GM21619 (cell line): Measurements from ENCODE around the gene S1PR3.

Experiments
- ATAC-seq: cut with Tn5 transposase; IDR thresholded peaks from one replicate; pipeline ENCODE4 v1.9.1; 2021; ENCODE audit not compliant: unreplicated experiment

Gene S1PR3

DNA sequence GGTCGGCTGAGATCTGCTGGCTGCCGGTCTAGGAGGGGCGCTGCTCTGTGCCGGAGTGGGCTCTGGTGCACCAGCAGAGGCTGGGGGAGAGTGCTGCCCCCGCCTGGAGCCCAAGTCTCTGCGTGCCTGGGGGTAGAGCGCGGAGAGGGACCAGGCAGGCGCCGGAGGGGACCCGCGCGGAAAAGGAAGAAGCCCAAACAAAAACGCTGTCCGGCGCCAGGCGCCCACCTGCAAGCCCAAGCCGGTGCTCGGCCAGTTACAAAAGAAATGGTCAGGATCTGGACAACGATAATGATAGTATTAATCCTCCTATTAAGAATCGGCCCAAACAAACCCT lies 571 bp upstream of the S1PR3 start:
- no peak for ATAC-seq

DNA sequence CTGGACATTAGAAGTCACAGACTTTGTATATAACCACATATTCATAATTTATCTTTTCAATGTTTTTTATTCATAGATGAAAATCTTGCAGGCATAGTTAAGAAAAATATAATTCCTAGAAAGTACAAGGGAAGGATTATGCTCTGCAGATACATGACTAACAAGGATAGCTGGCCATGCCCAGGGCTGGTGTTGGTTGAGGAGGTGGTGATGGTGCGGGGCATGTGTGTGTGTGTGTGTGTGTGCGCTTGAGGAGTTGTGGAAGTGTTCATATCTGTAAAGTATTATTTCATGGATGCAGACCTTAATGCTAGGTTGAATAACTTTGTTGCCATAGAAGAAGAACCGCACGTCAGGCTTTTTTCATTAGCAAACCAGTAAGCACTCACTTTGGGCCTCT lies 1.3 kb downstream of the S1PR3 start:
- ATAC-seq = no peak

DNA sequence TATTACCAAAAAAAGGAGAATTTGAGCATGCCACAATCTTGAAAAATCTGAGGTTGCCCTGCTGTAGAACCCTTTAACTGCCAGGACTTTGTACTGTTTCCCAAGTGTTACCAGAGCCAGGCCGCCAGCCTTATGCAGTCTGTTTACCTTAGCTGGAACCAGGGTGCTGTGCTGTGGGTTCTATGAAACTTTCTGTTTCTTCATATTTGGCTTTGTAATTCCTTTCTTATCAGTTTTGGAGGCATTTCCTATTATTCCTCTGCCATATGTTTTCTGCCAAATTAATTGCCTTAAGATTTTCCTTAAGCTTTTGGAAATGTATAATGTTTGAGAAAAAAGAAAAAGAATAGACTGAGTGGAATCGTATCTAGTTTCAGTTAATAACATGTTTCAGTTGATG lies 2.1 kb downstream of the S1PR3 start:
- ATAC-seq = no peak

- ATAC-seq = no peak
These were observed 2.7 kb downstream of the S1PR3 start for GRCh38 chr9:88993871-88994460.

- ATAC-seq = no peak
These were observed 3.4 kb downstream of the S1PR3 start for GRCh38 chr9:88994469-88995199.

DNA sequence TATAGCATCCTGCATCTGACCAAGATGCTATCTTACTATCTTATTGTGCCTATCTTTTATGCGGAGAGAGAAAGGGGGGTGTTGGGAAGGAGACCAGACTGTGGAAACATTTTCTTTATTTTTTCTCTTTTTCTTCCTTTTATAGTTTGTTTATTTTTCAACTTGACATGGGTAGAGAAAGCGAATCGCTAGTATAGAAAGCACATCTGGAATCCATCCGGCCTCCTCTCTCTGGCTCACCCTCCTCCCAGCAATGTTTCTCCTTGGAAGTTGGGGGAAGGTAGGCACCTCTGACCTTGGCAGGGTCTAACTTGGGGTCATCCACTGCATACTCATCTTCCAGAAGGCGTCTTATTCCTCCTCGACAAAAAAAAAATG lies 3.9 kb downstream of the S1PR3 start:
- no peak for ATAC-seq

DNA sequence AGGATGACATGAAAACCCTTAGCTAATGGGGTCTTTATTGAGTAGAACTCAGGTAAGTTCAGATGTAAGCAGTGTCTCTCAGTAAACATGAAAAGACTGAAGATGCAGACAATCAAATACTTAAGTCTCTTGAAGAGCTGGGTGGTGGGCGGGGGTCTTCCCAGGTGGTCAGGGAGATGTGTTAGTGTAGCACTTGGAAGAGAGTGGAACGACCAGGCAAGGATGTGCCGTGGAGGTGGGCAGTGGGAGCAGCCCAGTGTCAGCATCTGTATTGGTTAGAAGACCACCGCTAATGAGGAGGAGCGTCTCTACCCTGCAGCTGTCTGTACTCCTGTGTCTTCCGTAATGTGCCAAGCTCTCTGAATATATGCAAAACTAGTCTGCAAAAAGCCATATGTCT lies 4.4 kb downstream of the S1PR3 start:
- ATAC-seq = no peak

DNA sequence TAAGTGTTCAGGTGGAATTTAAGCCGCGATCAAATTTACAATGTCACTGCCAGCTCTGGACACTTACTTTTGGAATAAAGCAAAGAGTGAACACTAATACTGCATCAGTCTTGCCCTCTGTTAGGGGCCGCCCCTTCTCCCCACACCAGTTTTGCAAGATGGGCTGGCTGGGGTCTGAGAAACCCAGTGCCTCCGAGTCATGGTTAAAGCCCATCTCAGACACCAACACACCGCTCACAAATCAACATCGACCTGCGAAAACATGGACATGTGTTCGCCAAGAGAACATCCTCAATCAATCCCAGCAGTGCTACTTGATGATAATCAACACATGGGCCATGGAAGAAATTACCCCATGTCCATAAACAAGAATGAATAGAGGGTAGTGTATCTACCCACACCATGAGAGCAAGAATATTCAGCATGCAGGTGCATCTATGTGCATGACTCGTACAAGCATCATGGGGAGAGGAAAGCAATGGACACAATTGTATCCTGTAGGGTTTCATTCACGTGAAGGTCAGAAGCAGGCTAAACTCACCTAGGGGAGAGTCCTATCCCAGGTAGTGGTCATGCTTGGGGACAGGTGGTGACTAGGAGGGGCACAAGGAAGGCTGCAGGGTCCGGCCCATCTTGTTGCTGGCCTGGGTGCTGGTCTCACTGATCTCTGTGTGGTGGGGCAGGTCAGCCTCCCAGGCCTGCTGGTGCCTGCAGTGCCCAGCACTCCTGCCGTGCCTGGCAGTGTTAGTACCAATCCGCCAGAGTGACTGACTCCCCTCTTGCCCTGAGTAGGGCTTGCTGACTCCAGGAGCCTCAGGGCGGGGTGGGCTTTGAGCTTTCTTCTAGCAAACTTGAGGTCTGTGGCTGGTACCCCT lies 5.0 kb downstream of the S1PR3 start:
- no peak for ATAC-seq

GRCh38 chr9:88996921-88997235 lies 5.6 kb downstream of the S1PR3 start:
- no peak for ATAC-seq

DNA sequence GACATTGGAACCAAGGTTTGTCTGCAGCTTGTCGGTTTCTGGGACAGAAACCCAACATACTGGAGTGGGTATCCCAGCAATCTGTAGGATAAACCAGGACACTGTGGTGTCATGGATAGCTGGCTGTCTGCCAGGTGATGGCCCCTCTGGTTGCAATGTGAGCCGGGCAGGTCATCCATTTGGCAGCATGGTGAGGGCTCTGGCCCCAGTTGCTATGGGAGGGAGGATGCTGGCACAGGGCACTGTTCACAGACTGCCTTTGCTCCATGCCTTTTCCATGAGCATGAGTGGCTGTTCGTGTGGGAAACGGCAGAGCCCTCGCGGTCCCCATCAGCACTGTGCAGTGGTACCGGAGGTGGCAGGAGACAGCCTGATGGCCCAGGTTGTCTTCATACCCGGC lies 6.4 kb downstream of the S1PR3 start:
- ATAC-seq = no peak

DNA sequence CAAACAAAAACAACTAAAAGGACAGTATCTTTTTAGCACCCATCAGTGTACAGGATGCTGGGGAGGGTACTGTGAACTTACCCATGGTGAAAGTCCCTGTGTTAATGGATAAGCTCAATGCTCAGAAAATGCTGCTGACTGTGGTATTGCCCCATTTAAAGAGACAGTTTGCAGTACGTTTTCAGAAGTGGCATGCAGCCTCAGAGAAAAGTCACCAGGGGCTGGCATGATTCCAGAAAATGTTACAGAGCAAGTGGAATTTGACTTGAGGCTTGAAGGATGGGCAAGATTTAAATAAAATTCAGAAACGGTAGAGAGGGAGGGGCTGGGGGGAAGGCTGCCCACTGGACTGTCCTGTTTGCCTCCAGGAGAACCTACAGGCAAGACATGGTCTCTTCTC lies 7.2 kb downstream of the S1PR3 start:
- no peak for ATAC-seq

- no peak for ATAC-seq
These were observed 7.6 kb downstream of the S1PR3 start for GRCh38 chr9:88998911-88999310.

- ATAC-seq = no peak
These were observed 9.1 kb downstream of the S1PR3 start for GRCh38 chr9:89000371-89000781.

DNA sequence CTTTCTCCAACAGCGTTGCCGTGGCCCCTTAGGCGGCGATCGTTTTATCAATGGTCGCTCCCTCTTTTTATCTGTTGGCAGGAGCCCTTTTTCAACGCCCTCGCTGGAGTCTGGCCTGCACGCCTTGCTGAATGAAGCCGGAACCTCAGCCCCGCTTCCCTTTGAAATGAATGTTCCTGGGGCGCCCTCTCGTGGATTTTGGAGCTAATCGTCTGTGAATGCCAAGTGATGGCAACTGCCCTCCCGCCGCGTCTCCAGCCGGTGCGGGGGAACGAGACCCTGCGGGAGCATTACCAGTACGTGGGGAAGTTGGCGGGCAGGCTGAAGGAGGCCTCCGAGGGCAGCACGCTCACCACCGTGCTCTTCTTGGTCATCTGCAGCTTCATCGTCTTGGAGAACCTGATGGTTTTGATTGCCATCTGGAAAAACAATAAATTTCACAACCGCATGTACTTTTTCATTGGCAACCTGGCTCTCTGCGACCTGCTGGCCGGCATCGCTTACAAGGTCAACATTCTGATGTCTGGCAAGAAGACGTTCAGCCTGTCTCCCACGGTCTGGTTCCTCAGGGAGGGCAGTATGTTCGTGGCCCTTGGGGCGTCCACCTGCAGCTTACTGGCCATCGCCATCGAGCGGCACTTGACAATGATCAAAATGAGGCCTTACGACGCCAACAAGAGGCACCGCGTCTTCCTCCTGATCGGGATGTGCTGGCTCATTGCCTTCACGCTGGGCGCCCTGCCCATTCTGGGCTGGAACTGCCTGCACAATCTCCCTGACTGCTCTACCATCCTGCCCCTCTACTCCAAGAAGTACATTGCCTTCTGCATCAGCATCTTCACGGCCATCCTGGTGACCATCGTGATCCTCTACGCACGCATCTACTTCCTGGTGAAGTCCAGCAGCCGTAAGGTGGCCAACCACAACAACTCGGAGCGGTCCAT lies 10.0 kb downstream of the S1PR3 start:
- peak; percentile 78 for ATAC-seq

GRCh38 chr9:89001917-89002540 lies 10.8 kb downstream of the S1PR3 start:
- ATAC-seq = no peak

- no peak for ATAC-seq
These were observed 11.7 kb downstream of the S1PR3 start for GRCh38 chr9:89002987-89003386.

DNA sequence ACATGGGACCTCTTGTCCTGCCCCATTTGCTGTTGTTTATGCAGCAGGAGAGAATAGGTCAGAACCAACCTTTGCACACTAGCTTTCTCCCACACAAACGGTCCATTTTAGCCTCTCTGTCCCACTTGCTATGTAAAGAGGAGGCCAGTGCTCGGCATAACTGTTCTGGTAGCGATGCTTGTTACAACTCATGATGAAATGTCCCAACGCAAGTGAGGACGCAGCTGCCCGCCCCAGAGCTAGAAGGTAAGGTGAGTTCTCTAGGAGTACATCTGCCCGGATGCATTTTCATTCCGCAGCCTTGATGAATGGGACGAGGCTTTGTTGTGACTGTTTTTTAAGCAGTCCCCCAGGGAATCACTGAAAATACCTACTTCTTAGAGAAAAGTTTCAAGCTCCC lies 14.1 kb downstream of the S1PR3 start:
- ATAC-seq = no peak

DNA sequence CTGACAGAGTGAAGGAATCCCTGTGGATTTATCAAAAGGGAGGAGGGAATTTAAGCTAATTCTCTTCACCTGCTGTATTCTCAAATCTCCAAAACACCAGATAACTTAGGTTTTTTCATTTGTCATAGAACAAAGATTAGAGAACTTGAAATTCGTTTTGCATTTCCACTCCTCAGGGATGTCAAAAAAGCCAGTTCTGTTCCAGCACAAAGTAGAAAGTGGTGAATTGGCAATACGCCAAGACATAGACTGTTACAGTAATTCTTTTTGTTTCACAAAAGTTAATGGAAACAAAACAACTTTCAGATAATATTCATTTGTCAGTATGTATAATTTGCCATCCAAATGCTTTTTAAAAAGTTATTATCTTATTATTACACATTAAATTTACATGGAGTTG lies 15.0 kb downstream of the S1PR3 start:
- no peak for ATAC-seq

- no peak for ATAC-seq
These were observed 16.0 kb downstream of the S1PR3 start for GRCh38 chr9:89006996-89007967.
